NCI-H2227 (cell line): ENCODE results near the gene FANK1.
"Not testable (repeated sequence)": the region's sequence is repeated elsewhere in the genome, so short reads cannot be mapped to it uniquely, and the experiment has no call there.

ENCODE experiments used
- DNase-seq: peaks from one replicate; lab custom pipeline; 2025; ENCODE audit not compliant: unreplicated experiment; lab: John Stamatoyannopoulos, UW

Gene FANK1

GRCh38 chr10:125886914-125887512, 9.4 kb upstream of the FANK1 start:
- DNase-seq, result no peak

DNA sequence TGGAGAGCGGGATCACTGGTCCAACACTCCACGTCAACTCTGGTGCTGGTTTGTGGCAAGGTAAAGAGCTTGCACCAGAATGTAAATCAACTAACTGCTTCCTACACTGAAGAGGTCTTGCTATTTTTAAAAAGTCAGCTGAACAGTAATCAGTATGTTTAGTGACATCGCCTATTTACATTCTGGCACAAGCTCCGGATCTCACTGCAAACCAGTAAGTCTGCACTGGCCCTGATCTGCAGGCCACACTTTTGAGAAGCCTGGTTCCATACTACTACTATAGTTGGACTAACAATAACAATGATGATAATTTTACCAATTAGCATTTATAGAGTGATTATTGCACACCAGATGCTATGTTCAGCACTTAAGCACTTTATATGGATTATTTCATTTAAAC, 6.9 kb upstream of the FANK1 start:
- not testable (repeated sequence) for DNase-seq

DNA sequence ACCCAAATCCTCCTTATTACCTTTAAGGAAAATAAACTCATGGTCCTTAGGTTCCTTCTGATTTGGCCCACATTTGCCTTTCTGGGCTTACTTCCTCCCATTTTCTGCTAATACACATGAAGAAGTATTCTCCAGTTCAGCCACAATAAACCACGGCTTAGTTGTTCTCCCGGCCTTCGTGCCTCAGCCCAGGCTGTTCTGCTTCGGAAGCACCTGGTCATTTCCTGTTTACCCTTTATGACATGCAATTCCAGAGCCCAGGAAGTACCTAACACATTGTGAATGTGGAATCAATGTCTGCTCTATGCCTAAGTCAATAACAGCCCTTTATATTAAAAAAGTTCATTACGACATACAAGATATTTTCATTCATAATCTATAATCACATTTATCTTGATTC, 4.0 kb upstream of the FANK1 start:
- not testable (repeated sequence) for DNase-seq

DNA sequence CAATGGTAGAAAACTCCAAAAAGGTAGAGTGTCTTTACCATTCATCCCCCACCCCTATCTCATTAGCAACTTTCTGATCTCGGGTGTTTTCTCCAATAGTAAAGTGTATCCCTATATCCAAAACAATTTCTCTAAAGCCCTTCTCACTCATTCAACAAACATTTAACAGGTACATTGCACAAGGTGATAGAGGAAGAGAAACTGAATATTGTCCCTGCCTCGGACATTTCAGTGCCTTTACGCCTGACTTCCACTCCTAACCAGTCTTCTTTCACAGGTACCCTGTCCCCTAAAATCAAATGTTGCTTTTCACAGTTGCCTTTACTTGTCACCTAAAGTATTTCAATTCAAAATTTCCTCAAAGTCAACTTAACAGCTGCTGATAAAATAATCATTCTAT, 2.2 kb upstream of the FANK1 start:
- not testable (repeated sequence) for DNase-seq

- DNase-seq, result not testable (repeated sequence)
Observed at GRCh38 chr10:125895130-125896087, 955 bp upstream of the FANK1 start.

- DNase-seq, result not testable (repeated sequence)
Observed at GRCh38 chr10:125897317-125897716, 953 bp downstream of the FANK1 start.

GRCh38 chr10:125900963-125901362, 4.6 kb downstream of the FANK1 start:
- DNase-seq, result not testable (repeated sequence)

DNA sequence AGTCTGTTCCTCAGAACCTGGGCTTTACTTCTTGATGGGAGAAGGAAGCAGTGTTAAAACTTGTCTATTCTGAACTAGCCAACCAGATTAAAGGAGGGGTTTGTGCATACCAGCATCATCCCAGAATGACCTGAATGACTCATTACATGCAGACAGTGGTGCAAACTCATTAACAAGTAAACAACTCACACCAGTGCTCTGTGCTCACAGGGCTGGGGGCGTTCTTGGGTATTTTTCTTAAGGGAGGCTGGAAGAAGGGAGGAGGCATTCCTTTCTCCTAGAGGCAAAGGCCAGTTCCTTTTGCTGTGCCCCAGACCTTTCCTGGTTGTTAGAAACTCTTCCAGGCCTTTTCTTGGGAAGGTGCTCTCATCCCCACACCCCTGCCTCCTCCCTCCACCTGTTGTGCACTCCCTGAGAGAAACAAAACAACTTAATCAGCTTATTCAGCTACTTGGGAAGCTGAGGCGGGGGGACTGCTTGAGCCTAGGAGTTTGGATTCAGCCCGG, 6.8 kb downstream of the FANK1 start:
- DNase-seq, result not testable (repeated sequence)

GRCh38 chr10:125905069-125905994, 9.0 kb downstream of the FANK1 start:
- DNase-seq, result not testable (repeated sequence)

- DNase-seq, result not testable (repeated sequence)
Observed at GRCh38 chr10:125907598-125907997, 11.2 kb downstream of the FANK1 start.

DNA sequence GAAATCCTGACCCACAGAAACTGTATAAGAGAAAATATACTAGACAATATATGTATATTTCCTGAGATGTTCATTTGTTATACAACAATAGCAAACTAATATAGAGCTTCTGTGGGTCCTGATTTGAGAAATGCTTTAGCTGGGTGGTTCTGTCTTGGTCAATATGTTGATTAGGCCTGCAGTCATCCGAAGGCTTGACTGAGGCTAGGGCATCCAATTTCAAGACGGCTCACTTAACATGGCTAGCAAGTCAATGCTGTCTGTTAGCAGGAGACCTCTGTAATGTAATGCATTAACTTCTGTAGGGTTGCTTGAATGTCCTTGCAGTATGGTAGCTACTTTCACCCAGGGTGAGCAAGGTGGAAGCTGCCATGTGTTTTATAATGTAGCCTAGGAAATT, 12.4 kb downstream of the FANK1 start:
- not testable (repeated sequence) for DNase-seq

DNA sequence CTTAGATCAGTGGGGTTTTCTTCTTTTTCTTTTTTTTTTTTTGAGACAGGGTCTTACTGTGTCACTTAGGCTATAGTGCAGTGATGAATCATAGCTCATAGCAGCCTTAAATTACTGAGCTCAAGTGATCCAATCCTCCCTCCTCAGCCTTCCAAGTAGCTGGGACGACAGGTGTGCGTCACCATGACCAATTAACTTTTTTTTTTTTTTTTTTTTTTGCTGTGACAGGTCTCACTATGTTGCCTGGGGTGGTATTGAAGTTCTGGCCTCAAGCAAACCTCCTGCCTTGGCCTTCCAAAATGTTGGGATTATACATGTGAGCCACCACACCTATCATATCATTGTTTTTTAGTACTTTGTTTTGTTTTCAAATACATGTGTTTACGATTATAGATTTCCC, 13.1 kb downstream of the FANK1 start:
- DNase-seq, result not testable (repeated sequence)

DNA sequence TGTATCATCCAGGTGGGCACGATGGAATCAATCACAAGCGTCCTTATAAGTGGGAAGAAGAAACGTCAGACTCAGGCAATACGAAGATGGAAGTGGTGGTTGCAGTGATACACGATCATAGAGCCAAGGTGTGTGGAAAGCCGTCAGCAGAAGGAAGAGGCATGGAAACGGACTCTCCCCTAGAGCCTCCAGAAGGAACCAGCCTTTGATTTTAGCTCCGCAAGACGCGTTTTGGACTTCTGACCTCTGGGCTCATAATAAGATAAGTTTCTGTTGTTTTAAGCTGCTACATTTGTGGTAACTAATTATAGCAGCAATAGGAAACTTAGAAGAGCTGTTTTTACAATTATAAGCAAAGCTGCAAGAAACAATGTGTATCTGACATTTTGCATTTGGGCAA, 14.8 kb downstream of the FANK1 start:
- DNase-seq, result no peak

DNA sequence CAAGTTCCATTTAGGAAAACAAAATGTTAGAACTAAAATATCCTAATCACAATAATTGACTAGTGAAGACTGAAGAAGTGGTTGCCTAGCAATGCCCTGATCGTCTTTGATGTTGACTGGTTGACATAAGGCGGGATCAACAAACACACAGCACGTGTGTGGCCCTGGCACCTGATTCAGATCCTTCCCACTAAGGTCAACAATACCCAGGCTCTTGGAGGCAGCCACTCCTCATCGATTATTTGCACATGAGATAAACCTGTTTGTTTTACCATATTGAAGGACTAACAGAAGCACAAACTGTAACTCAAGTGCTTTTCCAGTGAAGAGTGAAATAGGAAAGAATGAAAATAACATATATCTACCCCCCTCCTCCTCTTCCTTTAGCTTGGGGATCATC, 15.6 kb downstream of the FANK1 start:
- DNase-seq, result no peak

- DNase-seq, result not testable (repeated sequence)
Observed at GRCh38 chr10:125913277-125913676, 16.9 kb downstream of the FANK1 start.

DNA sequence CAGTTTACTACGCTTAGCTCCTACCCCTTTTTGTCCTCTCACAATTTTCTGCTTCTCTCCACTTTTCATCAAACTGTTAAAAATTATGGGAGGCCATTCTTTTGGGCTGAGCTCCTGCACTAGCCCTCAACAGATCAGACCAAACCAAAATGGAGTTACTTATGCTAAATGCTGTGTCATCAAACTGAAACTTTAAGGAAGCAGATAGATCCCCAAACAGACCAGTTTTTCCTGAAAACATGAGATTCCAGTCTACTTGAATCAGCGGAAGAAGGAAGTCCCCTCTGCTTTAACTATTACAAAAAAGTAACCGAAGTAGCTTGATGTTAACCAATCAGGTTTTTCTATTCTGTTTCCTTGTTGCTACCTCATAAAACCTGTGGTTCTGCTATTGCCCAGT, 20.6 kb downstream of the FANK1 start:
- DNase-seq, result no peak

DNA sequence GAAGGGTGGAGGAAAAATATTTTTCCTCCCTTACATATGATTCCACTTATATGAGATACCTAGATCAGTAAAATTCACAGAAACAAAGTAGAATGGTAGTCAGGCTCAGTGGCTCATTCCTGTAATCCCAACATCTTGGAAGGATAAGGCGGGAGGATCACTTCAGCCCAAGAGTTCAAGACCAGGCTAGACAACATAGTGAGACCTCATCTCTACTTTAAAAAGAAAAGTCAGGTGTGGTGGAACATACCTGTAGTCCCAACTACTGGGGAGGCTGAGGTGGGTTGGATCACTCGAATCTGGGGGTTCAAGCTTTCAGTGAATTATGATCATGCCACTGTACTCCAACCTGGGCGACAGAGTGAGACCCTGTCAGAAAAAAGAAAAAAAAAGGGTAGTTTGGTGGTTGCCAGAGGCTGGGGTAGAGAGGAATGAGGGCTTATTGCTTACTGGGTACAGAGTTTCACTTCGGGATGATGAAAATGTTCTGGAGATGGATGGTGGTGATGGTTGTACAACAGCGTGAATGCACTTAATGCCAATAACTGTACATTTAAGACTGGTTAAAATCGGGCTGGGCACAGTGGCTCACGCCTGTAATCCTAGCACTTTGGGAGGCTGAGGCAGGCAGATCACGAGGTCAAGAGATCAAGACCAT, 21.5 kb downstream of the FANK1 start:
- not testable (repeated sequence) for DNase-seq

DNA sequence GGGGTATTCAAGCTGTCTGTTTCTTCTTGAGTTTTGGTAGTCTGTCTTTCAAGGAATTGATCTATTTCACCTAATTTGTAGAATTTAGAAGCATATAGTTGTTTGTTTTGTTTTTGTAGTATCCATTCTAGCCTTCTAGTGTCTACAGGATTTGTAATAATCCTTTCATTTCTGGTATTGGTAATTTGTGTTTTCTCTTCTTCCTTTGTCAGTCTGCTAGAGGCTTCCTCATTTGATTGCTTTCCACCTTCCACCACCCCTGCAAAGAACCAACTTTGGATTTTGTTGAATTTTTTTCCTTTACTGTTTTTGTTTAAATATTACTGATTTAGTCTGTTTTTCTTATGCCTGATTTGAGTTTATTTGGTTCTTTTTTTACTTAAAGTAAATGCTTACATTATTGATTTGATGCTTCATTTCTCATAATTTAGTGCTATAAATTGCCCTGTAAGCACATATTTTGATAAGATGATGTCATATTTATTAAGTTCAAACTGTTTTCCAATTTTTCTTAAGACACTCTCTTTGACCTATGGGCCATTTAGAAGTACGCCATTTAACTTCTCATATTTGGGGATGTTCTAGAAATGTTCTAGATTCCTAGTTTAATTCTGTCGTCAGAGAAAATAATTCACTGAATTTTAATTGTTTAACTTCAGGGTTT, 25.4 kb downstream of the FANK1 start:
- not testable (repeated sequence) for DNase-seq

GRCh38 chr10:125925262-125925834, 29.0 kb downstream of the FANK1 start:
- no peak for DNase-seq

DNA sequence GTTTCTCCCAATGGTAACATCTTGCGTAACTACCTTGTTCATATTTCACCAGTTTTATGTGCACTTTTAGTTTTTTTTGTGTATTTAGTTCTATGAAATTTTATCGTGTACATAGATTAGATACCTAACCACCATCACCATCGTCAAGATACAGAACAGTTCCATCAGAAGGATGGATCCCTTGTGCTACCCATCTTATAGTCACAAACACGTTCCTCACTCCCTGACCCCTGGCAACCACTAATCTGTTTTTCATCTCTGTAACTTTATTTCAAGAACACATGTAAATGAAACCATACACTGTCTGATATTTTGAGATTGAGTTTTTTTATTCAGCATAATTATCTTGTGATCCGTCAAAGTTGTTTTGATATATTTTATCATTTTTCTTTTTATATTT, 29.9 kb downstream of the FANK1 start:
- DNase-seq, result no peak
